Measurements from ENCODE around the gene ACTR3. TPM values are rescaled to one million over a fixed set of nuclear protein-coding genes. Genes with fewer than 3 reads are reported as not detected.

Gene ACTR3
- total and polyA plus RNA-seq, 11 donors = 15.3 to 238 (median 115) TPM

- ATAC-seq = no peak
- intact Hi-C loops (cut with DNase I) = loop anchor here in 9 of 10 donors (5.0 to 10.0 kb wide), 2 partner anchors 574 to 576 kb away; no protein-coding TSS in a partner anchor
- peaks cover 0 to 16% (median 4%) of the 10 kb centered on the region in 9 donors for H3K36me3 ChIP-seq
Measured at GRCh38 chr2:113978524-113979190, 88.8 kb downstream of the ACTR3 start.

GRCh38 chr2:113979191-113980128 lies 89.6 kb downstream of the ACTR3 start:
- DNase-seq (no peak), ATAC-seq (no peak)
- 59 to 72% (median 65%) methylated on average over 45 to 93 of the region's 93 CpGs for WGBS, 4 donors
- Histone ChIP-seq H3K27ac (no peak overlapping the region), H3K27me3 (no peaks in the 10 kb centered on the region), H3K4me3 (no peak overlapping the region), H3K9me3 (peaks cover 0 to 8% (median 2%) of the 10 kb centered on the region in 12 donors), H3K4me1 (peaks cover 0 to 11% (median 0%) of the 10 kb centered on the region in 12 donors), H3K36me3 (peaks cover 0 to 9% (median 2%) of the 10 kb centered on the region in 9 donors)
- intact Hi-C loops (cut with DNase I) = loop anchor here in 9 of 10 donors (5.0 to 10.0 kb wide), 2 partner anchors 573 to 575 kb away; no protein-coding TSS in a partner anchor
- no peak for TF ChIP-seq POLR2A (IDR thresholded peaks at IDR 0.05)
- TF ChIP-seq CTCF (IDR thresholded peaks at IDR 0.05) = peak; percentile 28 to 69 (median 50)

More at GRCh38 chr2:113978524-113979190, 88.8 kb downstream of the ACTR3 start:
- no peak for DNase-seq
- H3K27ac ChIP-seq = no peak overlapping the region
- H3K9me3 ChIP-seq = peaks cover 0 to 8% (median 2%) of the 10 kb centered on the region in 12 donors
- TF ChIP-seq CTCF (IDR thresholded peaks at IDR 0.05) = no peak
- TF ChIP-seq POLR2A (IDR thresholded peaks at IDR 0.05) = no peak
- WGBS, 4 donors = 92 to 94% (median 93%) methylated on average over 20 of the region's 20 CpGs
- H3K4me3 ChIP-seq = no peak overlapping the region
- H3K4me1 ChIP-seq = peaks cover 0 to 11% (median 0%) of the 10 kb centered on the region in 12 donors
- no peaks in the 10 kb centered on the region for H3K27me3 ChIP-seq

- whole genome bisulfite sequencing, 4 donors = 59 to 75% (median 68%) methylated on average over 4 of the region's 4 CpGs
- H3K4me1 ChIP-seq = peaks cover 0 to 11% (median 0%) of the 10 kb centered on the region in 12 donors
- H3K27me3 ChIP-seq = no peaks in the 10 kb centered on the region
- no peak for TF ChIP-seq POLR2A (IDR thresholded peaks at IDR 0.05)
- TF ChIP-seq CTCF (IDR thresholded peaks at IDR 0.05) = no peak
- H3K9me3 ChIP-seq = peaks cover 0 to 8% (median 2%) of the 10 kb centered on the region in 12 donors
- intact Hi-C loops (cut with DNase I) = no loop called here
- H3K36me3 ChIP-seq = no peaks in the 10 kb centered on the region
- DNase-seq = peak in 4 of 5 donors; percentile 43 to 65 (median 50)
- peak overlapping the region in 2 of 12 donors; percentile 22 to 61 for H3K27ac ChIP-seq
- ATAC-seq = peak; percentile 56 to 92 (median 81)
- no peak overlapping the region for H3K4me3 ChIP-seq
Measured at GRCh38 chr2:113980946-113981345, 91.1 kb downstream of the ACTR3 start.

Measured in heart left ventricle (tissue), 16 donors.